GM19351 (cell line): ENCODE measurements around the gene ANGPTL1.

ENCODE experiments used
- ATAC-seq: cut with Tn5 transposase; IDR thresholded peaks from one replicate; pipeline ENCODE4 v1.9.1; 2021; ENCODE audit warnings: mild to moderate bottlenecking, moderate library complexity; ENCODE audit not compliant: unreplicated experiment

Gene ANGPTL1

GRCh38 chr1:178870944-178871343, at the start of gene ANGPTL1:
Gene ANGPTL1 (minus strand): TSS chr1:178871077. CDS start chr1:178865776, 5,301 bp downstream.
- no peak for ATAC-seq

GRCh38 chr1:178919581-178919980, 48.7 kb upstream of the ANGPTL1 start:
- no peak for ATAC-seq

DNA sequence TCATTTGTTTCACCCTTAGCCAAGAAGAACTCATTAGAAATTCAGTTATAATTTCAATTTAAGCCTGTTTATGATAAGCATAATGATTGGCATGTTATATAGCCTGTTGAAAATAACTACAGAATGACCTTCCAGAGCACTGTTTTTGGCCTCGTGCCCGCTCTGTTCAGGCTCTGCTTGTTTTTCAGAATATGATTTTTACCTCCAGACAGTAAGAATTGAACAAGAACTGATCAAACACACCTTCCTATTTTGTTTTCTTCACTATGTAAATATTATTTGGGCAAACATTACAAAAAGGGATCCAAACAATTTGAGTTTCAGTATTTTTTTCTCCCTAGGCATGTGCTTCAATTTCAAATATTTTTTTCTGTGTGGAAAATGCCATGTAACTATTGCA, 48.1 kb upstream of the ANGPTL1 start:
- no peak for ATAC-seq

DNA sequence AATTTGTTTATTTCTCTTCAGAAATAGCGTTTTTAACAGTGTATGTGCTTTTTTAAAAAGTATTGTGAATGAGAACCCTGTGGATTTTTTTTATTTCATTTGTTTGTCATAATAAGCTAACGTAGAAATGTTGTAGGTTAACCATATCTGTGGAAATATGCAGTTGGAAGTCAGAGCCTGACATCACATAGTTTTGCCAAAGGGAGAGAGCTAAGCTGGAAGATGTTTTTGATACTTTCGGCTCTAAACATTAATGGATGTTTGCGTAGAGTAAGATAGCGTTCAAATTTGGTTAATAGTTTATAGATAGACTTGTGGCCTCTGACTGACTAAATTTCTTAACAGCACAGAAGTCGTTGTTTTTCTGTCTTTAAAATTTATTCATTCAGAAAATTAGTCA, 47.4 kb upstream of the ANGPTL1 start:
- ATAC-seq = no peak

DNA sequence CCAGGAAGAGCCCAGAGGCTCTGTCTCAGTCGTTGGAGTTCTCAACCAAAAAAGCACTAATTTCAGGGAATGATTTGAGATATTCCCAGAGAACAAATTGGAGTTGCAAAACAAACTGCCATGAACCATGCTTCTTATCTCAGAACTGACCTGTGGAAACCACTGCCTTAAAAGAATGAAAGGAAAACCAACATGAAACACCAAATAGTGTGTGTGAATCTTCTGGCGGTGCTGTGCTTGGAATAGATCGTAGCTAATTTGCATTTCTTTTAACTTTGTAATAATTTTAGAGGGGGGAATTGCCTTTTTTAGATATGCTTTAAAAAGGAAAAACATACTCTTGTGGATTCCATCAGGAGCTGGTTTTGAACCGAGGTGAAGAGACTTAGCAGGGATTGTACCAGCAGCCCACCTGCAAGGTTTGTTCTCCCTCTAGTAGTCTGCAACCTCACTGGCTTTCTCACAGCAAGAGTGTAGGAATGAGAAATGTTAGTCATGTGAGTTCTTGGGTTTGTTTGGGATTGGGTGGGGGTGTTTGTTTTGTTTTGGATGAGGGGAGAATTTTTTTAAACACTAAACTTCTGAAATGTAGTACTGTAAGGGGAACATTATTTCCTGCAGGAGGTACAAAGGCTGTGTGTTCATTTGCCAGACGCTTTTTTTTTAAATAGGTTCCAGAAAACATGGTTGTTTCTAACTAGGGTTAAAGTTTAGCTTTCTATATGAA, 45.7 kb upstream of the ANGPTL1 start:
- ATAC-seq = no peak

DNA sequence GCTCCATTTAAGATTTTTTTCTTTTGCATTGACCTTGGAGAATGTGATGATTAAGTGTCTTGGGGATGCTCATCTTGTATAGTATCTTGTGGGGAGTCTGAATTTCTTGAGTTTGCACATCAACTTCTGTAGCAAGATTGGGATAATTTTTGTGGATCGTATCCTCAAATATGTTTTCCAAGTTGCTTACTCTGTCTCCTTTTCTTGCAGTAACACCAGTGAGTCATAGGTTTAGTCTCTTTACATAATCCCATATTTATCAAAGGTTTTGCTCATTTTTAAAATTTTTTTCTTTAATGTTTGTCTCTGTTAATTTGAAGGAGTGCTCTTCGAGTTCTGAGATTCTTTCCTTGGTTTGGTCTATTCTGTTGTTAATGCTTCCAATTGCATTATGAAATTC, 41.7 kb upstream of the ANGPTL1 start:
- no peak for ATAC-seq

- ATAC-seq = no peak
Measured at GRCh38 chr1:178910023-178910422, 39.1 kb upstream of the ANGPTL1 start.

DNA sequence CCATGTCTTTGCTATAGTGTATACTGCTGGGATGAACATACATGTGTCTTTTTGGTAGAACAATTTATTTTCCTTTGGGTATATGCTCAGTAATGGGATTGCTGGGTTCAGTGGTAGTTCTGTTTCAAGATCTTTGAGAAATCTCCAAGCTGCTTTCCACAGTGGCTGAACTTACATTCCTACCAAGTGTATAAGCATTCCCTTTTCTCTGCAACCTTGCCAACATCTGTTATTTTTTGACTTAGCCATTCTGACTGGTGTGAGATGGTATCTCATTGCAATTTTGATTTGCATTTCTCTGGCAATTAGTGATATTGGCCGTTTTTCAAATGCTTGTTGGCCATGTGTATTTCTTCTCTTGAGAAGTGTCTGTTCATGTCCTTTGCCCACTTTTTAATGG, 37.5 kb upstream of the ANGPTL1 start:
- ATAC-seq = no peak

- no peak for ATAC-seq
Measured at GRCh38 chr1:178901482-178902125, 30.7 kb upstream of the ANGPTL1 start.

DNA sequence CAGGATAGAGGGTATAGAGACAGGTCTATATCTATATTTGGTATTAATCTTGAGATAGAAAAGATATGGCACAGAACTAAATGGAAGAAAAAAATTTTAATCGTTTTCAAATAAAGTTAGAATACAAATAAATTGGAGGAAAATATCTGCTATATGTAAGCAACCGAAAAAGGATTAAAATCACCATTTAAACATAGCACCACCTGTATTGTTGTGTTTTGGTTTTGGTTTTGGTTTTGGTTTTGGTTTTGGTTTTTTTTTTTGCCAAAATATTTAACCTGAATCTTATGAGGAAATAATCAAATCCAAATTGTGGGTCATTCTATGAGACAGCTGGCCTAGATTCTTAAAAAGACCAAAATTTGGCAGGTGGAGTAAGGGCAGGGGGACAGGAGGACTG, 28.5 kb upstream of the ANGPTL1 start:
- ATAC-seq = no peak

- ATAC-seq = no peak
Measured at GRCh38 chr1:178898401-178898800, 27.5 kb upstream of the ANGPTL1 start.

GRCh38 chr1:178895928-178896327, 25.1 kb upstream of the ANGPTL1 start:
- no peak for ATAC-seq

DNA sequence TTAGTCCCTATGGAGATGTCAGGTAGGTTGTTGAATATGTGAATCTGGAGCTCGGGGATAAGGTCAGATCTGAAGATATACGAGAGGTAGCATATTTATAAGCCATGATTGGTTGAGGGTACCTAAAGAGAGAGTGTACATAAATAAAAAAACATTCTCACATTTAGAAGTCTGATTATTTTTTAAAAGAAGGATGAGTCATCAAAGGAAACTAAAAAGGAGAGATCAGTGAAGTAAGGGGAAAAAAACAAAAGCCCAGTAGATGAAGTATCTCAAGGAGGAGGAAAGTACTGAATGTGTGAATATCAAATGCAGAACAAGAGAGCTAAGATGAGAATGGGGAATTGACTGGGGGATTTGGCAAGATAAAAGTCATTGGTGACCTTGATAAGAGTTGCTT, 15.7 kb upstream of the ANGPTL1 start:
- no peak for ATAC-seq

GRCh38 chr1:178885869-178886268, 15.0 kb upstream of the ANGPTL1 start:
- ATAC-seq = no peak

GRCh38 chr1:178881950-178882349, 11.1 kb upstream of the ANGPTL1 start:
- ATAC-seq = no peak

- ATAC-seq = no peak
Measured at GRCh38 chr1:178877896-178878295, 7.0 kb upstream of the ANGPTL1 start.

DNA sequence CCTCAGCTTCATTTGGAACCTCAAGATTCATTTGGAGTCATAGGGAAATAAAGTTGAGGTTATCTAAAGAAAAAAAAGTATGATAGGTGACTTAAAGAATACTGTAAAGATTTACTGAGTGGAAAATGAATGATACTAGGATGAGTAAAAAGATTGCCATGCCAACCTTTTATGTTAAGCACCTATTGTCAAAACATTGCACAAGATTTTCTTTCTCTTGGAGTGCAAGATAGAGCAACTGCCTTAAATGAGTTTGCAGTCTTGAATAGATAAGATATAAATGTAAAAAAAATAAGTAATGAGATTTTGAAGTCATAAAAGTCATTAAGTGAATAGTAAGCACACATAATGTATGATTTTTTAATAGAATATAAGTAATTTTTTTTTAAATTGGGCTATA, 5.1 kb upstream of the ANGPTL1 start:
- ATAC-seq = no peak

DNA sequence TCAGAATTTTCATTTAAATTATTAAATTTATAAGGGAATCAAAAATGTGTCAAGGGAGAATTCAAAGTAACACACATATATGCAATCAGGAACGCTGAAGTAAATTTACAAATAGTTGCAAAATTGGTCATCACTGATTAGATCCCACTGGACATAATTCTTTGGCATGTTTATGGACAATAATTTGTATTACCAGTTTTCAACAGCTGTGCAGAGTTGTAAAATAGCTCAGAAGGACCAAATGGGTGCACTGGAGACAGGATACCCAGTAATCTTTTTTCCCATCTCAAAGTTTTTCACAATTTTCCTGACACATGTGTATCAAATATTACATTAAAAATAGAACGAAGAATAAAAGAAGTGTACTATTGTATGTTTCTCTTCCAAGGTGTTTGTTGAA, 4.1 kb upstream of the ANGPTL1 start:
- ATAC-seq = no peak

GRCh38 chr1:178871551-178872320, 859 bp upstream of the ANGPTL1 start:
- ATAC-seq = no peak

DNA sequence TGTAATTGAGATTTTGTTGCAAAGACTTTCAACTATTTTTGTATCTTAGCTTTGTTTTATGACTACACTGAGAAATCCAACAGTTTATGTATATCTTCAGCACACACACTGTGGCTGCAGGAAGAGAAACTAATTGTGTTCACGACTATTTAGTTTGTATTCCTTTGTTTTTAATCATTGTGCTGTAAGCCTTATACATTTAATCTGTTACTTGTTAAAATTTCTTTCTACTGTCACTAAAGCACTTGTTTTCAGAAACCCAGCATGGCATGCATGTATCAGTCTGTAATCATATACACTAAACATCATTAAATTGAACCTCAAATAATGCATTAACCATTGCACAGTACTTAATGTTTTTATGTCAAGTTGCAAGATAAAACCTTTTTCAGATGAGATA, 656 bp downstream of the ANGPTL1 start:
- no peak for ATAC-seq

GRCh38 chr1:178869119-178869697, 1.7 kb downstream of the ANGPTL1 start:
- ATAC-seq = no peak

GRCh38 chr1:178868706-178869105, 2.2 kb downstream of the ANGPTL1 start:
- no peak for ATAC-seq
